ENCODE data around the gene TTC3.
A peak's percentile ranks its signal among the peaks of the same experiment; 100 is the strongest.
"Not testable (repeated sequence)": the region's sequence is repeated elsewhere in the genome, so short reads cannot be mapped to it uniquely, and the experiment has no call there.

The TTC3 gene

DNA sequence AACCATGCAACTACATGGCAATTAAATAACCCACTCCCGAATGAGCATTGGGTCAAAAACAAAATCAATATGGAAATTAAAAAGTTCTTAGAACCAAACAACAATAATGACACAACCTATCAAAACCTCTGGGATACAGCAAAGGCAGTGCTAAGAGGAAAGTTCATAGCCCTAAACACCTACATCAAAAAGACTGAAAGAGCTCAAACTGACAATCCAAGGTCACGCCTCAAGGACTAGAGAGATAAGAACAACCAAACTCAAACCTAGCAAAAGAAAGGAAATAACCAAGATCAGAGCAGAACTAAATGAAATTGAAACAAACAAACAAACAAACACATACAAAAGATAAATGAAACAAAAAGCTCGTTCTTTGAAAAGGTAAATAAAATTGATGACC lies 23.3 kb upstream of the TTC3 start:
- H3K36me3 ChIP-seq (ENCODE audit: control insufficient read depth in 1 of 2, insufficient read depth in 2 of 2, low read length in 2 of 2); H3K9me3 ChIP-seq (ENCODE audit: insufficient read depth, low read depth, low read length); H3K4me2 ChIP-seq (ENCODE audit: low read length); H3K9ac ChIP-seq (ENCODE audit: low read length); H3K4me1 ChIP-seq (ENCODE audit: control insufficient read depth in 1 of 2, insufficient read depth in 2 of 2, low read length in 2 of 2); H3K4me3 ChIP-seq (ENCODE audit: low read depth, low read length); H3K79me1 ChIP-seq (ENCODE audit: low read length); H2AFZ ChIP-seq (ENCODE audit: insufficient read depth, low read length, poor library complexity); H4K91ac ChIP-seq (ENCODE audit: low read depth, low read length); H4K8ac ChIP-seq (ENCODE audit: low read depth, low read length); H3K79me2 ChIP-seq (ENCODE audit: control insufficient read depth, insufficient read depth, low read length, poor library complexity); DNase-seq; H2BK12ac ChIP-seq (ENCODE audit: low read length); H4K12ac ChIP-seq (ENCODE audit: low read depth, low read length); H3K18ac ChIP-seq (ENCODE audit: low read length); H2AK5ac ChIP-seq (ENCODE audit: low read length); H3K14ac ChIP-seq (ENCODE audit: low read length); H3K23ac ChIP-seq (ENCODE audit: low read length); H3K27me3 ChIP-seq (ENCODE audit: insufficient read depth, low read length); H2BK5ac ChIP-seq (ENCODE audit: low read depth, low read length, poor library complexity); H2BK120ac ChIP-seq (ENCODE audit: insufficient read depth, low read length, poor library complexity); H3K27ac ChIP-seq (ENCODE audit: low read depth, low read length); H3K4ac ChIP-seq (ENCODE audit: low read depth, low read length): not testable (repeated sequence)
- no CpG with 5 or more reads among the region's 3 CpGs for WGBS (ENCODE audit: extremely low coverage, insufficient coverage, insufficient read length)

DNA sequence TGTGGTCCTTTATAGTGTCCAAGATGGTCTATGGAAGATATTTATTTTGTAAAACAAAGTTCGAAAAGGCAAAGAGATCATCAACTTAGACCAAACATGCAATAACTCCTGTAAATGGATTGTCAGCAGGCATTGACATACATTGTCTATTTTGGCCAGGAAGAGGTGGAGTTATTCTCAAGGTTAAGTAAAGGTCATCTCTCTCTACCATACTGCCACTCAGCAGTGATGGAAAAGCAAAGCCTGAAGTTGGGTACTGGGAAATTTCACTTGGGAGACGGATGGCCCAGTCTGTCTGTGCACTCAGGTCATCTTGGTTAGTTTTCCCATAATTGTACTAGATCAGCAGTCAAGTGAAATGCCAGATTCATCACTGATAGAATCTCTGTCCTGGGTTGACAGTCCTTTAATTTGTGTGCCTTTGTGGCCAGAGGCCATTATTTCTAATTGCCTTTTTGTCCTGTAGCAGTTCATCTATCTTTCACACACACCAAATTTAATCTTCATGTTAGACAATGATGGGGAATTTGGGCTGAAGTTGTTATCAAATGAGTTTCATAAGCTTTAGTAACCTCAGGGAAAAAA lies 17.7 kb upstream of the TTC3 start:
- Histone ChIP-seq H2AK5ac (ENCODE audit: low read length) (no peak overlapping the region), H4K8ac (ENCODE audit: low read depth, low read length) (no peak overlapping the region), H3K9me3 (ENCODE audit: insufficient read depth, low read depth, low read length) (peaks cover 7% of the 10 kb centered on the region), H3K23ac (ENCODE audit: low read length) (no peak overlapping the region), H3K36me3 (ENCODE audit: control insufficient read depth in 1 of 2, insufficient read depth in 2 of 2, low read length in 2 of 2) (no peaks in the 10 kb centered on the region), H3K27me3 (ENCODE audit: insufficient read depth, low read length) (no peaks in the 10 kb centered on the region), H3K18ac (ENCODE audit: low read length) (no peak overlapping the region), H3K4me2 (ENCODE audit: low read length) (no peak overlapping the region), H3K4me1 (ENCODE audit: control insufficient read depth in 1 of 2, insufficient read depth in 2 of 2, low read length in 2 of 2) (no peaks in the 10 kb centered on the region), H4K12ac (ENCODE audit: low read depth, low read length) (no peak overlapping the region), H3K4ac (ENCODE audit: low read depth, low read length) (no peak overlapping the region), H2BK120ac (ENCODE audit: insufficient read depth, low read length, poor library complexity) (no peak overlapping the region), H3K79me1 (ENCODE audit: low read length) (no peaks in the 10 kb centered on the region), H3K4me3 (ENCODE audit: low read depth, low read length) (no peak overlapping the region), H3K14ac (ENCODE audit: low read length) (no peak overlapping the region), H3K9ac (ENCODE audit: low read length) (no peak overlapping the region), H2BK12ac (ENCODE audit: low read length) (no peak overlapping the region), H3K79me2 (ENCODE audit: control insufficient read depth, insufficient read depth, low read length, poor library complexity) (no peaks in the 10 kb centered on the region), H2AFZ (ENCODE audit: insufficient read depth, low read length, poor library complexity) (no peak overlapping the region), H2BK5ac (ENCODE audit: low read depth, low read length, poor library complexity) (no peak overlapping the region), H4K91ac (ENCODE audit: low read depth, low read length) (no peak overlapping the region), H3K27ac (ENCODE audit: low read depth, low read length) (no peak overlapping the region)
- no CpG with 5 or more reads among the region's 2 CpGs for WGBS (ENCODE audit: extremely low coverage, insufficient coverage, insufficient read length)
- no peak for DNase-seq

DNA sequence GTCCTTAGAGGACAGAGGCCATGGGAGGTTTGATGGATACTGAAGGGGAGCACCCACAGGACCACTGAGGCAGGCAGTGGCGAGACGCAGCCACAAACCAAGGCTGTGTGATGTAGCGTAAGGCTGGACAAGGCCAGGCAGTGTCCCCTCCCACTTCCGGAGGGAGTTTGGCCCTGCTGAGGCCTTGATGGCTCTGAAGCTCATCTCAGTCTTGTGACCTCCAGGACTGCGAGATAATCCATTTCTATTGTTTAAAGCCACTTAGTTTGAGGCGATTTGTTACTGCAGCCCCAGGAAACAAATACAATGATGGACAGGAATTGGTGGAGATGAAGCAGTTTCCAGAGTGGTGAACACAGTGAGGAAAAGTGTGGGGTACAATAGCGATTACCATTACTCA lies 15.4 kb upstream of the TTC3 start:
- Histone ChIP-seq H3K4ac (ENCODE audit: low read depth, low read length) (no peak overlapping the region), H4K8ac (ENCODE audit: low read depth, low read length) (no peak overlapping the region), H2BK12ac (ENCODE audit: low read length) (no peak overlapping the region), H3K36me3 (ENCODE audit: control insufficient read depth in 1 of 2, insufficient read depth in 2 of 2, low read length in 2 of 2) (no peaks in the 10 kb centered on the region), H3K4me3 (ENCODE audit: low read depth, low read length) (no peak overlapping the region), H4K91ac (ENCODE audit: low read depth, low read length) (no peak overlapping the region), H3K14ac (ENCODE audit: low read length) (no peak overlapping the region), H3K27ac (ENCODE audit: low read depth, low read length) (no peak overlapping the region), H2AFZ (ENCODE audit: insufficient read depth, low read length, poor library complexity) (no peak overlapping the region), H3K79me1 (ENCODE audit: low read length) (no peaks in the 10 kb centered on the region), H3K4me2 (ENCODE audit: low read length) (no peak overlapping the region), H3K9me3 (ENCODE audit: insufficient read depth, low read depth, low read length) (peaks cover 7% of the 10 kb centered on the region), H3K18ac (ENCODE audit: low read length) (no peak overlapping the region), H3K79me2 (ENCODE audit: control insufficient read depth, insufficient read depth, low read length, poor library complexity) (no peaks in the 10 kb centered on the region), H2BK5ac (ENCODE audit: low read depth, low read length, poor library complexity) (no peak overlapping the region), H3K23ac (ENCODE audit: low read length) (peak overlapping the region; percentile 40), H3K9ac (ENCODE audit: low read length) (no peak overlapping the region), H3K4me1 (ENCODE audit: control insufficient read depth in 1 of 2, insufficient read depth in 2 of 2, low read length in 2 of 2) (no peaks in the 10 kb centered on the region), H4K12ac (ENCODE audit: low read depth, low read length) (no peak overlapping the region), H3K27me3 (ENCODE audit: insufficient read depth, low read length) (no peaks in the 10 kb centered on the region), H2AK5ac (ENCODE audit: low read length) (no peak overlapping the region), H2BK120ac (ENCODE audit: insufficient read depth, low read length, poor library complexity) (no peak overlapping the region)
- DNase-seq = no peak
- WGBS (ENCODE audit: extremely low coverage, insufficient coverage, insufficient read length) = no CpG with 5 or more reads among the region's 7 CpGs

DNA sequence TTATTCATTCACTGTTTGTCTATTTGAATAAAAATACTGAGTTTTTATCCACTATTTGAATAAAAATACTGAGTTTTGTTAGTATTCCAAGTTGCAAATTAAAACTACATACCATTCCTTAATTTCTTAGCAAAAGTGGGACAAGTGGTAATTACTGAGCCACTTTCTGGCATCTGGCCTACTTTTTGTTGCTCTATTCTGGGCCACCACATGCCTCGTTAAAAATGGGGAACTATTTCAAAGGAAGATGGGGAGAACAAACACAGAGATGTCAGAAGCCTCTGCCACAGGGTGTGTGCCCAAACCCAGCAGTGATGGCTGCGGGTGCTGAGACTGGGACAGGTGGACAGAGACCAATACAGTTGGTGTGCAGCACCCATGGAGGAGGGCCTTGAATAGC lies 14.8 kb upstream of the TTC3 start:
- no peak for DNase-seq
- Histone ChIP-seq H3K79me2 (ENCODE audit: control insufficient read depth, insufficient read depth, low read length, poor library complexity) (no peaks in the 10 kb centered on the region), H3K36me3 (ENCODE audit: control insufficient read depth in 1 of 2, insufficient read depth in 2 of 2, low read length in 2 of 2) (no peaks in the 10 kb centered on the region), H3K23ac (ENCODE audit: low read length) (no peak overlapping the region), H3K14ac (ENCODE audit: low read length) (no peak overlapping the region), H3K27me3 (ENCODE audit: insufficient read depth, low read length) (no peaks in the 10 kb centered on the region), H4K12ac (ENCODE audit: low read depth, low read length) (no peak overlapping the region), H2BK12ac (ENCODE audit: low read length) (no peak overlapping the region), H2AFZ (ENCODE audit: insufficient read depth, low read length, poor library complexity) (no peak overlapping the region), H3K9ac (ENCODE audit: low read length) (no peak overlapping the region), H3K79me1 (ENCODE audit: low read length) (no peaks in the 10 kb centered on the region), H3K27ac (ENCODE audit: low read depth, low read length) (no peak overlapping the region), H3K4me3 (ENCODE audit: low read depth, low read length) (no peak overlapping the region), H2BK120ac (ENCODE audit: insufficient read depth, low read length, poor library complexity) (no peak overlapping the region), H4K8ac (ENCODE audit: low read depth, low read length) (no peak overlapping the region), H4K91ac (ENCODE audit: low read depth, low read length) (no peak overlapping the region), H3K18ac (ENCODE audit: low read length) (no peak overlapping the region), H3K9me3 (ENCODE audit: insufficient read depth, low read depth, low read length) (peaks cover 7% of the 10 kb centered on the region), H3K4ac (ENCODE audit: low read depth, low read length) (no peak overlapping the region), H3K4me1 (ENCODE audit: control insufficient read depth in 1 of 2, insufficient read depth in 2 of 2, low read length in 2 of 2) (no peaks in the 10 kb centered on the region), H3K4me2 (ENCODE audit: low read length) (no peak overlapping the region), H2BK5ac (ENCODE audit: low read depth, low read length, poor library complexity) (no peak overlapping the region), H2AK5ac (ENCODE audit: low read length) (no peak overlapping the region)
- no CpG with 5 or more reads among the region's 2 CpGs for WGBS (ENCODE audit: extremely low coverage, insufficient coverage, insufficient read length)

Measured in trophoblast cell (in vitro differentiated cells and primary cell).